Rectal smooth muscle tissue (tissue), 1 donor: ENCODE data around the gene CKS1B.

ENCODE experiments used
- H3K27ac ChIP-seq: one replicate; pipeline ENCODE4 v1.7.0; 2013; ENCODE audit warnings: low read depth, low read length, inconsistent platforms
- H3K27me3 ChIP-seq: one replicate; pipeline ENCODE4 v1.7.0; 2013; ENCODE audit warnings: low read length; ENCODE audit not compliant: control insufficient read depth, insufficient read depth
- H3K36me3 ChIP-seq: one replicate; pipeline ENCODE4 v1.7.0; 2013; ENCODE audit warnings: low read length; ENCODE audit not compliant: control insufficient read depth, insufficient read depth
- H3K4me1 ChIP-seq: one replicate; pipeline ENCODE4 v1.7.0; 2013; ENCODE audit warnings: low read length; ENCODE audit not compliant: control insufficient read depth, insufficient read depth
- H3K4me3 ChIP-seq: one replicate; pipeline ENCODE4 v1.7.0; 2013; ENCODE audit warnings: low read length
- H3K9ac ChIP-seq: one replicate; pipeline ENCODE4 v1.7.0; 2013; ENCODE audit warnings: low read length

CKS1B gene

GRCh38 chr1:154998818-154999570 lies 24.5 kb downstream of the CKS1B start:
- peak overlapping the region; percentile 65 for H3K9ac ChIP-seq
- H3K27ac ChIP-seq: peak overlapping the region; percentile 96
- peak overlapping the region; percentile 66 for H3K4me3 ChIP-seq
- no peaks in the 10 kb centered on the region for H3K36me3 ChIP-seq
- H3K4me1 ChIP-seq: peaks cover 8% of the 10 kb centered on the region
- no peaks in the 10 kb centered on the region for H3K27me3 ChIP-seq

GRCh38 chr1:154999571-155000410 lies 25.3 kb downstream of the CKS1B start:
- Histone ChIP-seq H3K36me3 (no peaks in the 10 kb centered on the region), H3K9ac (peak overlapping the region; percentile 24), H3K27me3 (no peaks in the 10 kb centered on the region), H3K4me1 (peaks cover 16% of the 10 kb centered on the region), H3K27ac (peak overlapping the region; percentile 96), H3K4me3 (peak overlapping the region; percentile 88)

GRCh38 chr1:155000411-155000725 lies 25.9 kb downstream of the CKS1B start:
- Histone ChIP-seq H3K4me1 (peaks cover 18% of the 10 kb centered on the region), H3K36me3 (no peaks in the 10 kb centered on the region), H3K4me3 (peak overlapping the region; percentile 88), H3K27ac (peak overlapping the region; percentile 96), H3K27me3 (no peaks in the 10 kb centered on the region), H3K9ac (peak overlapping the region; percentile 10)

GRCh38 chr1:155000726-155001424 lies 26.4 kb downstream of the CKS1B start:
- Histone ChIP-seq H3K4me3 (peak overlapping the region; percentile 88), H3K36me3 (no peaks in the 10 kb centered on the region), H3K27me3 (no peaks in the 10 kb centered on the region), H3K27ac (peak overlapping the region; percentile 96), H3K9ac (peak overlapping the region; percentile 85), H3K4me1 (peaks cover 23% of the 10 kb centered on the region)

GRCh38 chr1:155001425-155001674 lies 26.9 kb downstream of the CKS1B start:
- peak overlapping the region; percentile 88 for H3K4me3 ChIP-seq
- H3K36me3 ChIP-seq: peaks cover 2% of the 10 kb centered on the region
- peak overlapping the region; percentile 96 for H3K27ac ChIP-seq
- H3K9ac ChIP-seq: peak overlapping the region; percentile 85
- peaks cover 28% of the 10 kb centered on the region for H3K4me1 ChIP-seq
- H3K27me3 ChIP-seq: no peaks in the 10 kb centered on the region

GRCh38 chr1:155001675-155002463 lies 27.4 kb downstream of the CKS1B start:
- H3K27ac ChIP-seq: peak overlapping the region; percentile 96
- no peaks in the 10 kb centered on the region for H3K27me3 ChIP-seq
- peak overlapping the region; percentile 71 for H3K9ac ChIP-seq
- H3K36me3 ChIP-seq: peaks cover 4% of the 10 kb centered on the region
- H3K4me3 ChIP-seq: peak overlapping the region; percentile 88
- H3K4me1 ChIP-seq: peaks cover 29% of the 10 kb centered on the region

GRCh38 chr1:155002464-155003226 lies 28.2 kb downstream of the CKS1B start, which contains the start of gene ZBTB7B:
Gene ZBTB7B, plus strand, starts transcription at chr1:155002802. Its CDS starts 11,859 bp downstream, at chr1:155014661.
- H3K36me3 ChIP-seq: peaks cover 4% of the 10 kb centered on the region
- H3K4me1 ChIP-seq: peaks cover 36% of the 10 kb centered on the region
- peak within 1 kb of the TSS; percentile 96 for H3K27ac ChIP-seq
- H3K4me3 ChIP-seq: peak within 1 kb of the TSS; percentile 89
- peak within 1 kb of the TSS; percentile 96 for H3K9ac ChIP-seq
- no peaks in the 10 kb centered on the region for H3K27me3 ChIP-seq

GRCh38 chr1:155003227-155003765 lies 28.8 kb downstream of the CKS1B start:
- Histone ChIP-seq H3K27me3 (no peaks in the 10 kb centered on the region), H3K27ac (peak overlapping the region; percentile 93), H3K9ac (peak overlapping the region; percentile 96), H3K36me3 (peaks cover 4% of the 10 kb centered on the region), H3K4me1 (peaks cover 36% of the 10 kb centered on the region), H3K4me3 (peak overlapping the region; percentile 89)

- Histone ChIP-seq H3K27me3 (no peaks in the 10 kb centered on the region), H3K9ac (peak overlapping the region; percentile 96), H3K4me1 (peaks cover 35% of the 10 kb centered on the region), H3K36me3 (peaks cover 4% of the 10 kb centered on the region), H3K4me3 (peak overlapping the region; percentile 89), H3K27ac (peak overlapping the region; percentile 93)
Observed at GRCh38 chr1:155003766-155004351, 29.4 kb downstream of the CKS1B start.

- peaks cover 32% of the 10 kb centered on the region for H3K4me1 ChIP-seq
- H3K27ac ChIP-seq: peak overlapping the region; percentile 93
- H3K9ac ChIP-seq: peak overlapping the region; percentile 78
- no peaks in the 10 kb centered on the region for H3K27me3 ChIP-seq
- H3K4me3 ChIP-seq: peak overlapping the region; percentile 89
- peaks cover 4% of the 10 kb centered on the region for H3K36me3 ChIP-seq
Observed at GRCh38 chr1:155004352-155005075, 30.0 kb downstream of the CKS1B start.
